Right atrium auricular region (tissue), 2 donors: Measurements from ENCODE around the gene ASTN2. TPM values are rescaled to one million over a fixed set of nuclear protein-coding genes. Genes with fewer than 3 reads are reported as not detected.

Experiments used
- DNase-seq: peaks from one replicate; pipeline ENCODE4 v3.0.0-alpha.2; 2019; ENCODE audit warnings: low spot score
- H3K27ac ChIP-seq, 2 donors: fragments of 200-600 bp; sonication (generic); 1 replicate in 1 of 2; 2 replicates in 1 of 2; pipeline ENCODE4 v1.5.1; 2016 to 2019
- H3K27me3 ChIP-seq, 2 donors: fragments of 200-600 bp; sonication (generic); one replicate each; pipeline versions ENCODE4 v1.5.1 to v1.6.0; 2017 to 2019
- H3K36me3 ChIP-seq: fragments of 200-600 bp; sonication (generic); one replicate; pipeline ENCODE4 v1.5.1; 2016
- H3K4me1 ChIP-seq, 2 donors: fragments of 200-600 bp; sonication (generic); one replicate each; pipeline versions ENCODE4 v1.5.1 to v1.6.0; 2017 to 2019
- H3K4me3 ChIP-seq, 2 donors: fragments of 200-600 bp; sonication (generic); 1 replicate in 1 of 2; 2 replicates in 1 of 2; pipeline ENCODE4 v1.5.1; 2017 to 2019; ENCODE audit warnings: mild to moderate bottlenecking in 1 of 2, moderate library complexity in 1 of 2
- H3K9me3 ChIP-seq, 2 donors: fragments of 200-600 bp; sonication (generic); one replicate each; pipeline ENCODE4 v1.5.1; 2019
- total RNA-seq, 2 donors: library from RNA; depleted of rRNA; stranded (reverse); fragments of >200 nt; gene quantifications; one replicate each; pipeline ENCODE4 v1.1.0, GENCODE V29; 2016
- TF ChIP-seq, protein P1 (sequence below), 2 donors: fragments of 200-600 bp; sonication (generic); IDR thresholded peaks; one replicate each; pipeline ENCODE4 v1.5.1; 2019; ENCODE audit warnings: antibody characterized with exemption in 2 of 2

The ASTN2 gene
- total RNA-seq, 2 donors from 2014 or later, result 11.1 to 32.2 TPM

DNA sequence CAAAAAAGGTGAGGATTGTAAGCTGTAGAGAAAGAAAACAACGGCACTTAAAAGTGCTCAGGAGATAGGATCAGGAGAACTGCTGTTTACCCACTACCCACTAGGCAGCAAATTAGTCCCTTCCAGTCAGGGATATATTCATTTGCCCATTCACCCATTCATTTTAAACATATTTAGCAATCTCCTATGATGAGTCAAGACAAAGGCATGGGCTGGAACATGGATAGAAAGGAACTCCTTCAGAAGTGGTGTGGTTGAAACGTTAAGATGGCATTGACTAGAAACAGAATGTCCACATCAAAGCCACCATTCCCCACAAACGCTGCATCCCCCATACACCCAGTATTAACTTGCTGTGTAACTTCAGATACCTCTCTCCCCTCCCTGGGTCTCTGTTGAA, 225.7 kb downstream of the ASTN2 start:
- H3K4me3 ChIP-seq, result no peak overlapping the region
- no peaks in the 10 kb centered on the region for H3K36me3 ChIP-seq
- no peak for DNase-seq
- no peak overlapping the region for H3K27ac ChIP-seq
- H3K27me3 ChIP-seq, result no peaks in the 10 kb centered on the region
- H3K9me3 ChIP-seq, result no peaks in the 10 kb centered on the region
- TF ChIP-seq, protein P1, sequence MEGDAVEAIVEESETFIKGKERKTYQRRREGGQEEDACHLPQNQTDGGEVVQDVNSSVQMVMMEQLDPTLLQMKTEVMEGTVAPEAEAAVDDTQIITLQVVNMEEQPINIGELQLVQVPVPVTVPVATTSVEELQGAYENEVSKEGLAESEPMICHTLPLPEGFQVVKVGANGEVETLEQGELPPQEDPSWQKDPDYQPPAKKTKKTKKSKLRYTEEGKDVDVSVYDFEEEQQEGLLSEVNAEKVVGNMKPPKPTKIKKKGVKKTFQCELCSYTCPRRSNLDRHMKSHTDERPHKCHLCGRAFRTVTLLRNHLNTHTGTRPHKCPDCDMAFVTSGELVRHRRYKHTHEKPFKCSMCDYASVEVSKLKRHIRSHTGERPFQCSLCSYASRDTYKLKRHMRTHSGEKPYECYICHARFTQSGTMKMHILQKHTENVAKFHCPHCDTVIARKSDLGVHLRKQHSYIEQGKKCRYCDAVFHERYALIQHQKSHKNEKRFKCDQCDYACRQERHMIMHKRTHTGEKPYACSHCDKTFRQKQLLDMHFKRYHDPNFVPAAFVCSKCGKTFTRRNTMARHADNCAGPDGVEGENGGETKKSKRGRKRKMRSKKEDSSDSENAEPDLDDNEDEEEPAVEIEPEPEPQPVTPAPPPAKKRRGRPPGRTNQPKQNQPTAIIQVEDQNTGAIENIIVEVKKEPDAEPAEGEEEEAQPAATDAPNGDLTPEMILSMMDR (IDR thresholded peaks at IDR 0.05), result no peak
- H3K4me1 ChIP-seq, result no peaks in the 10 kb centered on the region

DNA sequence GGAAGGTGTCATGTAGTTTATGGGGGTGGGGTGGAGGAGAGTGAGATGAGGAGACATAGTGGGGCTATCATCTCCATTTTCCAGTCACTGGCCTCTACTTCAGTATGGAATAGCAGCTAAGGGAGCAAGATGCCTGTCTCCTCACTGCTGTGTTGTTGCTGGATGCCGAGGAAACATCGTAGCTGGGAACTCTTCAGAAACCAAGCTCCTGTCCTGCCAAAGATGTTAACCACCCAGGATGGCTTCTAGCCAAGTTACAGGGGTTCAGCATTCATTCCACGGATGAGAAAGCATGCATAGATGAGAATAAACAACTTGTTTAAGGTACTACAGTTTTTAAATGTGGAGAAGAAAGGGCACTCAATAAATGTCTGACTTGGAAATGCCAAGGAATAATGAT, 226.5 kb downstream of the ASTN2 start:
- no peaks in the 10 kb centered on the region for H3K4me1 ChIP-seq
- DNase-seq, result no peak
- TF ChIP-seq, protein P1 (IDR thresholded peaks at IDR 0.05), result no peak

DNA sequence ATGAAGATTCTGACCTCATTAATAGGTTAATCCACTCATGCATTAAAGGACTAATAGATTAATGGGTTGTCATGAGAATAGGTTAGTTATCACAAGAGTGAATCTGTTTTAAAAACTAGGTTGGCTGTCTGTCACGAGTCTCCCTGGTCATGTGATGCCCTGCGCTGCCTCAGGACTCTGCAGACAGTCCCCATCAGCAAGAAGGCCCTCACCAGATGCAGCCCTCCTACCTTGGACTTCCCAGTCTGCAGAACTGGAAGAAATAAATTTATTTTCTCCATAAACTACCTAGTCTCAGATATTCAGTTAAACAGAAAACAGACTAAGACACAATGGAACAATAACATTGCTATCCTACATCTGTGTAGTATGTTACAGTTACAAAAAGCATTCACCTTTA, 227.4 kb downstream of the ASTN2 start:
- TF ChIP-seq, protein P1 (IDR thresholded peaks at IDR 0.05), result no peak
- no peaks in the 10 kb centered on the region for H3K36me3 ChIP-seq
- H3K9me3 ChIP-seq, result no peaks in the 10 kb centered on the region
- H3K4me1 ChIP-seq, result no peaks in the 10 kb centered on the region
- no peak overlapping the region for H3K4me3 ChIP-seq
- no peaks in the 10 kb centered on the region for H3K27me3 ChIP-seq
- H3K27ac ChIP-seq, result no peak overlapping the region
- DNase-seq, result no peak

More for the DNA sequence above, 226.5 kb downstream of the ASTN2 start:
- Histone ChIP-seq H3K36me3 (no peaks in the 10 kb centered on the region), H3K27ac (no peak overlapping the region), H3K9me3 (no peaks in the 10 kb centered on the region), H3K27me3 (no peaks in the 10 kb centered on the region), H3K4me3 (no peak overlapping the region)

DNA sequence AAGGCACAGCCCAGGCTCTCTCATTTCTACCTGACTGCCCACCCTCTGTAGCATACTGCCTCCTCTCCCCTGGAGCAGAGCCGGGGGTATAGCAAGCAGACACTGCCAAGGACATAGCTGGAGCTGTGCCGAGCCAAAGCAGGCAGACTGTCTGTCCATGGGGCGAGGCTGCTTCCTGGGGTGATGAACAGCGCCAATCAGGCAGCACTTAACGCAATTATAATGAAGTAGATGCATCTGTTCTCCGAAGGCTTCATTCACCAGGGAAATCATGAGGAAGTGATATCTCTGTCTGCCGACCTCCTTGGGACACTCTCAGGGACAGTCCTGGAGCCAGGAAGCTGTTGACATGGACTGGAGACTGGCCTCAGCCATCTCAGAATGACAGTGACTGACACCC, 230.7 kb downstream of the ASTN2 start:
- TF ChIP-seq, protein P1 (IDR thresholded peaks at IDR 0.05), result no peak
- no peaks in the 10 kb centered on the region for H3K4me1 ChIP-seq
- no peaks in the 10 kb centered on the region for H3K36me3 ChIP-seq
- H3K9me3 ChIP-seq, result no peaks in the 10 kb centered on the region
- no peak overlapping the region for H3K27ac ChIP-seq
- H3K4me3 ChIP-seq, result no peak overlapping the region
- no peaks in the 10 kb centered on the region for H3K27me3 ChIP-seq
- DNase-seq, result no peak

DNA sequence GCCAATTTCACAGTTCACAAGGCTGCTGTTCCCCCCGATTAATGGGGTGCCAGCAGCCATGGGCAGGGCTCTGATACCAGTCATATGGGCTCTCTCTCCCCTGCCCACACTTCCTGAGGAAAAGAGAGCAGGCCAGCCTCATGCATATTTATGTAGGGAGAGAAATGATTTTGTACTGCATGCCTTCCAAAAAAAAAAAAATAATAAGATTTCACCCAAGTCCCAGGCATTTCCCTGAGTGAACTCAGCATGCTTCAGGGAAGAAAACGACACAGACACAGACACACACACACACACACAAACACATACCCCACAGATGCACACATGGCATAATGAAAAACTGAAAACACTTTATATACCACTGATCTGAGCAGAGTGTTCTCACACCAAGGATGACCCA, 232.8 kb downstream of the ASTN2 start:
- TF ChIP-seq, protein P1 (IDR thresholded peaks at IDR 0.05), result no peak
- Histone ChIP-seq H3K9me3 (no peaks in the 10 kb centered on the region), H3K4me3 (no peak overlapping the region), H3K4me1 (no peaks in the 10 kb centered on the region), H3K27me3 (no peaks in the 10 kb centered on the region), H3K36me3 (no peaks in the 10 kb centered on the region), H3K27ac (no peak overlapping the region)
- DNase-seq, result no peak

DNA sequence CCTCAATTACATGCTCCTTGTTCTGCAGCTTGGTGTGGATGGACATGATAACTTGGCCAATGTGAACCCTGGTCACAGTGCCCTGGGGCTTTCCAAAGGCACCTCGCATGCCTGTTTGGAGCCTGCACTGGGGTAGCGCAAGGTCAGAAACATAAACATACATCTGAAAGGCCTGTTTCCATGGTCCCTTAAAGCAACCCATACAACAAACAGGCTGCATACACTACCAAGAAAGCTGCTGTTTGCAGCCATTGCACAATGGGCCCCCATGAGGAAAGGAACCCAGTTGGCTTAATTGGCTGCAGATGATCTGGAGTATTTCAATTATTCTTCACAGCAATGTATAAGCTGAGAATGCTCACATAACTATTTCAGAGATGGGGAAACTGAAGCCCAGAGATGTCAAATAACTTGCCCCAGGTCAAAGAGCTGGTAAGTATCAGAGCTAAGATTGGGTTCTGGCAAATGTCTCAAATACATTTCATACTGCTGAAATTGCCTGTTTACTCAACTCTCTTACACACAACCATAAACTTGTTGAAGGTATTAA, 233.9 kb downstream of the ASTN2 start:
- TF ChIP-seq, protein P1 (IDR thresholded peaks at IDR 0.05), result no peak
- no peak for DNase-seq
- no peaks in the 10 kb centered on the region for H3K4me1 ChIP-seq
- H3K36me3 ChIP-seq, result no peaks in the 10 kb centered on the region
- no peak overlapping the region for H3K4me3 ChIP-seq
- no peaks in the 10 kb centered on the region for H3K27me3 ChIP-seq
- H3K9me3 ChIP-seq, result no peaks in the 10 kb centered on the region
- H3K27ac ChIP-seq, result no peak overlapping the region
